ENCODE measurements around the gene SERPINB3.
"Not testable (repeated sequence)": the region's sequence is repeated elsewhere in the genome, so short reads cannot be mapped to it uniquely, and the experiment has no call there.

The SERPINB3 gene

DNA sequence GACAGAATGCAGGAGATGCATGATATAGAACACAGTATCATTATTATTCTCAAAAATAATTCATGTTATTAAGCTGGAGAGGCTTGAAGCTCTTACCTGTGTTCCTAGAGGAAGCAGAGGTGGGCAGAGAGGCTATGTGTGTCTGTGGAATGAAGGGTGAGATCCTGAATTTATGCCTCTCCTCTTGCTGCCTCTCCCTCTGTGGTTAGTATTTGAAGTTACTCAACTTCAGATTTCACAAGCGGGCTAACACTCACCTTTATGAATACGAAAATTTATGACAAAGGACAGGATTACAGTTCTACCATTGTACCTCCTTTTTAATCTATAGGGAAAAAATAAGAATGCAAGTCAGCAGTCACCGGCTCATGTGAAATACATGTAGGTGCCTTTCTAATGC, at the start of gene SERPINB3:
Gene SERPINB3, minus strand, starts transcription at position 144 of the 400 bp plus-strand sequence. CDS start 677 bp downstream, outside the sequence.
- in situ Hi-C loops (cut with MboI; ENCODE audit: low sequenced_read_pairs), result not testable (repeated sequence)

DNA sequence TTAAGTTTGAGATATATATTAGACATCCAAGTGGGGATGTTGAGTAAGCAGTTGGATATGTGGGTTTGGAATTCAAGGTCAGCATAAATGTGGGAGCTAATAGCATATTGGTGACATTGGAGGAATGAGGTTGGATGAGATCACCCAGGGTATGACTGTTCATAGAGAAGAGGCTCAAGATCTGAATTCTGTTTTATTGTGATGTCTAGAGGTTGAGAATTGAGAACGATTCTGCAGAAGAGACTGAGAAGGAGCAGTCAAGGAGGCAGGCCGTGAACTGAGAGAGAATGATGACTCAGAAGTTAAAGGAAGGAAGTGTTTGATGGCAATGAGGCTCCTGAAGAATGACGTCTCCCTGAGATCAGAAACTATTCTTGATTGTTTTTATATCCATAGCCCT, 47.0 kb upstream of the SERPINB3 start:
- in situ Hi-C loops (cut with MboI; ENCODE audit: low sequenced_read_pairs), result no loop called here

GRCh38 chr18:63707816-63708215, 46.1 kb upstream of the SERPINB3 start:
- in situ Hi-C loops (cut with MboI; ENCODE audit: low sequenced_read_pairs), result no loop called here

DNA sequence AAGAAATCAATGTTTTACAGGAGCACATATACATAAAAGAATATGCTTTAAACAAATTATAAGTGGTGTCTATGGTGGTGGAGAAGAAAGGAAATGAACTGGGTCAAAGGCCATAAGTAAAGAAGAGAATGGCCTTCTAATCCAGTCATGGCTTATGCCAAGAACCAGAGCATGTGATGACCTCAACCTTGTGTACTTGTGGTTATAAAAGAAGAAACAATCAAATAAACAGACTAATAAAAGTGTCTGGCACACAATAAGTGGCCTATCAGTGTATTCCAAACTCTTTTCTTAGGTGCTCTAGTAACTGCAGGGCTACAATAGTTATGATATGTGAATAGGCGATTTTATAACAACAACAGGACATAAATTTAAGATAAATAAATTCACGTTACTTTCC, 43.7 kb upstream of the SERPINB3 start:
- in situ Hi-C loops (cut with MboI; ENCODE audit: low sequenced_read_pairs), result no loop called here

DNA sequence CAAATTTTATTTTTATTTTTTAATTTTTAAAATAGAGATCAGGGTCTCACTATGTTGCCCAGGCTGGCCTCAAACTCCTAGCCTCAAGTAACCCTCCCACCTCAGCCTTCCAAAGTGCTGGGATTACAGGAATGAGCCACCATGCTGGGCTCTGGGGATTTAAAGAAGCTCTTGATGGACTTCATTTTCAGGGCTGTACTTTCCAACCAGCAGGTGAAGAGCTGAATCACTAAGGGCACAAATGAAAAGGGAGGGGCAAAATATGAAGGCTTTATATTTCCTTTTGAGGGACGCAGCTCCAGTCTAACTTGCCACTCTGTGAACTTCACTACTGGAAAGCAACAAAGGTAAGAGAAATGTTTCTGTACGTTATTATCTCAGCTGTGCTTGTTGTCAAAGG, 41.0 kb upstream of the SERPINB3 start, which contains the start of gene SERPINB11:
Gene SERPINB11, plus strand, starts transcription at position 301 of the 400 bp plus-strand sequence. CDS start 7,234 bp downstream, outside the sequence.
- in situ Hi-C loops (cut with MboI; ENCODE audit: low sequenced_read_pairs), result no loop called here

- in situ Hi-C loops (cut with MboI; ENCODE audit: low sequenced_read_pairs), result no loop called here
Measured at GRCh38 chr18:63701952-63702351, 40.3 kb upstream of the SERPINB3 start.

DNA sequence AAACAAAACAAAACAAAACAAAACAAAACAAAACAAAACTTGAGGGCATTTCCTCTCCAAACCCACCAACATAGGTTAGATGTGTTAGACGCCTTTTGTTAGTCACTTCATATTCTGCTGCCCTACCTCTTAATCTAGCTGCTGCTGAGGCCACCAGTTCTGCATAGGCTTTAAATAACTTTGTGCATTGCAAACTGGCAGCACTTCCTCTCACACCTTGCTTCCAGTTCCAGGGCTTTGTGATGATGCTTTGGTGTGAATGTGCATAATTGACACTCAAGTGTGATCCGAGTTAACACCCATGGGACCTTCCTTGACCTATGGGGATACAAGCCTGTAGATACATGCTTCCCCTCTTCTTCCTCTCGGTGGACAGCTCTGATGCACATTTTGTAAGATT, 38.8 kb upstream of the SERPINB3 start:
- in situ Hi-C loops (cut with MboI; ENCODE audit: low sequenced_read_pairs), result no loop called here

DNA sequence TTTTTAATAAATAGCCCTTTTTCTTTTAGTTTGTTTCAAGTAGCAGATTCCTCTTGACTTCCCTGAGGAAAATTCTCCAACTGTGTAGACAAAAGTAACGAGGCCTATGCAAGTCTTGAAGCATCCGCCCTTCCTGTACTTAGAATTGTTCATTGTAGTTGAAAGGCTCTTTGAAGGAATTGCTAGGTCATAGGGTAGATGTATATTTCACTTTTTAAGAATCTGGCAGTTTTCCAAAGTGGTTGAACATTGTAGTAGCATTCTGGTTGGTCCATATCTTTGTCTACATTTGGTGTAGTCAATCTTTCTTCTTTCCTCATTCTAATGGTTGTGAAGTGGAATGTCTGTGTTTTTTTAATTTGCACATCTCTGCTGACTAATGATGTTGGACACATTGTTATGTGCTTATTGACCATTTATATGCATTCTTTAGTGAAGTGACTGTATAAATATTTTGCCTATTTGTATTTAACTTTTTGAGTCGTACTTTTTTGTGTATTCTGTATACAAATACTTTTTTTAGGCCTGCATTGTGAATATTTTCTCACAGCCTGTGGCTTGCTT, 35.5 kb upstream of the SERPINB3 start:
- in situ Hi-C loops (cut with MboI; ENCODE audit: low sequenced_read_pairs), result no loop called here

- in situ Hi-C loops (cut with MboI; ENCODE audit: low sequenced_read_pairs), result no loop called here
Measured at GRCh38 chr18:63689064-63689463, 27.4 kb upstream of the SERPINB3 start.

GRCh38 chr18:63686871-63687270, 25.2 kb upstream of the SERPINB3 start:
- in situ Hi-C loops (cut with MboI; ENCODE audit: low sequenced_read_pairs), result no loop called here

- in situ Hi-C loops (cut with MboI; ENCODE audit: low sequenced_read_pairs), result no loop called here
Measured at GRCh38 chr18:63684718-63685117, 23.0 kb upstream of the SERPINB3 start.

DNA sequence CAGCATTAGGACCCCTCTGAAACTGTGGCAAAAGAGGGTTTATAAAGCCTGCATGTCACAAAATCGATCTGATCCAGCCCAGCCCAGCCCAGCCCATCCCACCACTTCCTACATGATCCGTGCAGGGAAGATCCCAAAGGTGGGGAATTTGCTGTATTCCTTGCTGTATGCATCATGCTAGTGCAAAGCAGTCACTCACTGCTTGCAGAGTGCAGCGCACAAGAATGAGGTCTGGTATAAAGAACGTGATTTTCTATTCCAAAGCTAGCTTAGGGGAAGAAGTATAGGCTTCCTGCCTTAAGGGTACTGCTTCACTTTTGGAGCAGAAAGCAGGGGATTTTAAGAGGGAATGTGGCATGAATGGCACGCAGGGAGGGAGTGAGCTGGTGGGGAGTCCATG, 22.2 kb upstream of the SERPINB3 start:
- in situ Hi-C loops (cut with MboI; ENCODE audit: low sequenced_read_pairs), result no loop called here

GRCh38 chr18:63683152-63683551, 21.5 kb upstream of the SERPINB3 start:
- in situ Hi-C loops (cut with MboI; ENCODE audit: low sequenced_read_pairs), result no loop called here

DNA sequence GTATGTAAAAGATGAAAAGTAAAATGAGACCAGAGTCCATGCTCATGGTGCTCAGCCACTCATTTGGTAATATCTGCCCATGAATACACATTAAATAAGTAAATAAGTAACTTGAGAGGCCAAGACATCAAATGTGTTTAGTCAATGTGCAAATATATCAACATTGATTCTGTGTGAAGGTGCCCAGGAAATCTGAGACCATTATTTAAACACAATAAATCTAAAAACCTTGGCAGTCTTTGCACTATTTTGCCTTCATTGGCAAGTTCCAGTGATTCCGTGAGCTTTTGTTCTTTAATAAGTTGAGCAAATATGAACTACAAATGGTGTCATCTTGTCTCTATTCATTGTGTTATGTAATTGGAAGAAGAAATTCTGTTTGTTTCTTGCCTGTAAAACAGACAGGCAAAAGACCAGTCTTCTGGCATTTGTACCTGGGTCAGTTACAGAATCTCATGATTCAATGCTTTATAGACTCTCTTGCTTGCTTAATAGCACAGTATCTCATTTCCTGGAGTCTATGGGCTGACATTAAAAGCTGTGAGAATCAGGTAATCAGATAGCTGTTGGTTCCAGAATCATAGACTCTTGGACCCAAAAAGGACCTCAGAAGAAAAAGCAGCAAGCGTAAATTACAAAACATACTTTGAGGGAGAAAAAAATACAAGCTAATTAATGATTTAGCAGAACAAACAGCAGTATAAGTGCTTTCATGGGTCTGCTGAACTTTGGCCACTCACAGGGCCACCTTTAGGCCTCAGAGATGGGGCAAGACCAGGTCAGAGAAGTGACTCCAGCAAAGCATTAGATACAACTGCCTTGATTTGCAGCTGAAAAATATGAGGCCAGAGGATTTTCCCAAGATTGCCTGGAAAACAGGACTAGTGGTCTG, 20.0 kb upstream of the SERPINB3 start:
- in situ Hi-C loops (cut with MboI; ENCODE audit: low sequenced_read_pairs), result no loop called here

DNA sequence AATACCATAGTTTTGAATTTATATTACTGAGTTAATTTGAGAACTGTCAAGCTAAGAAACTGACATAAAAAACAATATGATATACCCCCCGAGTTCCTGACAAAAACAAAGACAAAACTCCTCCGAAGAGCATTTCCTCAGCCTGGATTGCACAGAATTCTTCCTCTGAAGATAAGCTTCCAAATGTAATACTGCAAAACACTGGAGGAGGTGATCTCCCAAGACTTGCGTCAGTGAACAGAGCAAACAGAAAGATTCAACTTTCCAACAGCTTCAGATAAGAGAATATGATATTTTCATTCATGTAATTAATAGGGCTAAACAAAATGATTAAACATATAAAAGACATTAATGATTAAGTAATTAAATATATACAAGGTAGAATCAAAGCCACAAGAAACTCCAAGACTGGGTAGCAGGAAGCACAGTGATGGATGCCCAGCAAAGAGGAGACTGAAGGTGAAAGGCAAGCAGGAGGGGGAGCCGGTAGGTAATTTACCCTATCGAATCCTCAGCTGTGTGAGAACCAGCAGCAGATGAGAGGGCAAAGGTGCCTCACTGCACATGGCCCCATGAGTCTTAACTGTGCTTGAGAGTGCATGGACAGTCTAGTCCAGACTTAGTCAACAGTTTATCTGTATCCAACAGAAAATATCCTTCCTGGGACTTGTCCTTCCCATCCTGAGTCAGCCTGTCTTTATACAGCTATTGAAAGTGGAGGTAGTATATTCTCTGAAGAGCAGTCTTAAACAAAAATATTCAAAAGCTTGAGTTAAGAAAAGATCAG, 18.3 kb upstream of the SERPINB3 start:
- in situ Hi-C loops (cut with MboI; ENCODE audit: low sequenced_read_pairs), result no loop called here

DNA sequence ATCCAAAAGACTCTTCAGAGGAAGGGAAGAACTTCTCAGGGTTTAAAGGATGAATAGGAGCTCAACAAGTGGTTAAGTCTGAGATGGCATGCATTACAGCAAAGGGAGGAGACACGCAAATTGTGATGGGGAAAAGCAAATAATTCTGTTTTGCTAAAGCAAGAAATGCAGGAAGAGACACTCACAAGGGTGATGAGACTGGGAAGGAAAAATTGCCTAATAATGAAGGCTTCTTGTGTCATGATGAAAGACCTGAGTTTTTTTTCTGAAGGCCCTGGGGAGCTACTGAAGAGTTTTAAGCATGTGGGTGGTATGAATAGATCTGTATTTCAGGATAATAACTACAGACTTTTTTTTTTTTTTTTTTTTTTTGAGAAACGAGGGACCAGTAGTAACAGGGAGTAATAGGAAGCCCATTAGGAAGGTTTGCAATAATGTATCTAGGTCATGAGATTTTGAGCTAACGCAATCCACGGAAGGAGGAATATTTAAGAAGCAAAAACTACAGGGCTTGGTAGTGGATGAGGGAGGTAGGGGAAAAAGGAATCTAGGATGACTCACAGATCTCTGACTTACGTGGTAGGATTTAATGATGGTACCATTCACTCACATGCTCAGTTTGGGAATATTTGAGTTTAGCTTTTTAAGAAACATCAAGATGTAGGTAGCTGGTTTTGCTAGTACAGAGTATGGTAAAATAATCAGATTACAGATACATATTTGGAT, 16.0 kb upstream of the SERPINB3 start:
- in situ Hi-C loops (cut with MboI; ENCODE audit: low sequenced_read_pairs), result no loop called here

GRCh38 chr18:63676526-63677323, 15.0 kb upstream of the SERPINB3 start:
- in situ Hi-C loops (cut with MboI; ENCODE audit: low sequenced_read_pairs), result no loop called here

GRCh38 chr18:63664571-63664970, 2.9 kb upstream of the SERPINB3 start:
- in situ Hi-C loops (cut with MboI; ENCODE audit: low sequenced_read_pairs), result no loop called here

- in situ Hi-C loops (cut with MboI; ENCODE audit: low sequenced_read_pairs), result not testable (repeated sequence)
Measured at GRCh38 chr18:63658920-63659319, 2.8 kb downstream of the SERPINB3 start.

DNA sequence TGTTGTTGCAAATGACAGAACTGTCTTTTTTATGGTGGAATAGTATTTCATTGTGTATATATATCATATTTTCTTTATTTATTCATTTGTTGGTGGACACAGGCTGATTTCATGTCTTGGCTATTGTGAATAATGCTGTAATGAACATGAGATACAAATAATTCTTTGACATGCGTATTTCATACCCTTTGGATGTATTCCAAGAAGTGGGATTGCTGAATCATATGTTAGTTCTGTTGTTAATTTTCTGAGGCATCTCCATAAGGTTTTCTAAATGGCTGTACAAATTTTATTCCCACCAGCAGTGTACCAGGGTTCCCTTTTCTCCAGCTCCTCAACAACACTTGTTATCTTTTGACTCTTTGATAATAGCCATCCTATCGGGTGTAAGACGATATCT, 11.4 kb downstream of the SERPINB3 start:
- in situ Hi-C loops (cut with MboI; ENCODE audit: low sequenced_read_pairs), result not testable (repeated sequence)

Measured in hTERT RPE-1 (cell line).